GM06990 (cell line): ENCODE data around the gene UFD1.

ENCODE experiments used
- DNase-seq: peaks from one replicate; pipeline ENCODE4 v3.0.0-alpha.2; 2011; ENCODE audit not compliant: insufficient read length; ENCODE audit errors: extremely low read depth
- H3K27me3 ChIP-seq: replicated peaks from 2 replicates; pipeline ENCODE4 v1.6.0; 2011; ENCODE audit warnings: low read length; ENCODE audit not compliant: control insufficient read depth, insufficient read depth
- H3K36me3 ChIP-seq: 2 replicates; pipeline ENCODE4 v1.5.1; 2011; ENCODE audit warnings: low read length; ENCODE audit not compliant: control insufficient read depth, insufficient read depth
- H3K4me3 ChIP-seq: replicated peaks from 2 replicates; pipeline ENCODE4 v1.5.1; 2011; ENCODE audit warnings: low read depth, mild to moderate bottlenecking, control low read depth, low read length
- TF ChIP-seq, protein P1 (sequence below): IDR thresholded peaks from 2 replicates; pipeline ENCODE4 v1.5.1; 2011; ENCODE audit warnings: low read length, control low read depth, mild to moderate bottlenecking, inconsistent platforms; ENCODE audit not compliant: insufficient read depth, poor library complexity, severe bottlenecking

The UFD1 gene

GRCh38 chr22:19463008-19463407, 16.0 kb downstream of the UFD1 start:
- no peak for DNase-seq
- H3K27me3 ChIP-seq, result no peaks in the 10 kb centered on the region
- TF ChIP-seq, protein P1, sequence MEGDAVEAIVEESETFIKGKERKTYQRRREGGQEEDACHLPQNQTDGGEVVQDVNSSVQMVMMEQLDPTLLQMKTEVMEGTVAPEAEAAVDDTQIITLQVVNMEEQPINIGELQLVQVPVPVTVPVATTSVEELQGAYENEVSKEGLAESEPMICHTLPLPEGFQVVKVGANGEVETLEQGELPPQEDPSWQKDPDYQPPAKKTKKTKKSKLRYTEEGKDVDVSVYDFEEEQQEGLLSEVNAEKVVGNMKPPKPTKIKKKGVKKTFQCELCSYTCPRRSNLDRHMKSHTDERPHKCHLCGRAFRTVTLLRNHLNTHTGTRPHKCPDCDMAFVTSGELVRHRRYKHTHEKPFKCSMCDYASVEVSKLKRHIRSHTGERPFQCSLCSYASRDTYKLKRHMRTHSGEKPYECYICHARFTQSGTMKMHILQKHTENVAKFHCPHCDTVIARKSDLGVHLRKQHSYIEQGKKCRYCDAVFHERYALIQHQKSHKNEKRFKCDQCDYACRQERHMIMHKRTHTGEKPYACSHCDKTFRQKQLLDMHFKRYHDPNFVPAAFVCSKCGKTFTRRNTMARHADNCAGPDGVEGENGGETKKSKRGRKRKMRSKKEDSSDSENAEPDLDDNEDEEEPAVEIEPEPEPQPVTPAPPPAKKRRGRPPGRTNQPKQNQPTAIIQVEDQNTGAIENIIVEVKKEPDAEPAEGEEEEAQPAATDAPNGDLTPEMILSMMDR, result no peak
- peaks cover 26% of the 10 kb centered on the region for H3K36me3 ChIP-seq
- H3K4me3 ChIP-seq, result no peak overlapping the region

DNA sequence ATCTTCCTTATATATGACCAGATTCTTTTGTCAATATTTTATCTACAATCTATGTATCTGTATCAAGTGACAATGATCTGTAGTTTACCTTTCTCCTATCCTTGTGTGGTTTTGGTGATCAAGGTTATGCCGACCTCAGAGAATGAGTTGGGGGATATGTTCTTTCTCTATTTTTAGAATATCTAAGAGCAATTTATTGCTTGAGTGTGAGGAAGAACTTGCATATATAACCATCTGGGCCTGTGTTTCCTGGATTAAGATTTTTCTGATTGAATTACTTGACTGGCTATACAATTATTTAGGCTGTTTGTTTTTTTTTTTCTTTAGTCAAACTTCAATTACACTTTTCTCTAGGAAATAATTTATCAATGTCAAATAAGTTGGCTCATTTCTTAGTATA, 17.5 kb downstream of the UFD1 start:
- Histone ChIP-seq H3K27me3 (no peaks in the 10 kb centered on the region), H3K36me3 (peaks cover 18% of the 10 kb centered on the region), H3K4me3 (no peak overlapping the region)
- TF ChIP-seq, protein P1, result no peak
- DNase-seq, result no peak

- Histone ChIP-seq H3K4me3 (no peak overlapping the region), H3K36me3 (peaks cover 23% of the 10 kb centered on the region), H3K27me3 (no peaks in the 10 kb centered on the region)
- no peak for DNase-seq
- TF ChIP-seq, protein P1, result no peak
Observed at GRCh38 chr22:19460036-19460435, 19.0 kb downstream of the UFD1 start.

DNA sequence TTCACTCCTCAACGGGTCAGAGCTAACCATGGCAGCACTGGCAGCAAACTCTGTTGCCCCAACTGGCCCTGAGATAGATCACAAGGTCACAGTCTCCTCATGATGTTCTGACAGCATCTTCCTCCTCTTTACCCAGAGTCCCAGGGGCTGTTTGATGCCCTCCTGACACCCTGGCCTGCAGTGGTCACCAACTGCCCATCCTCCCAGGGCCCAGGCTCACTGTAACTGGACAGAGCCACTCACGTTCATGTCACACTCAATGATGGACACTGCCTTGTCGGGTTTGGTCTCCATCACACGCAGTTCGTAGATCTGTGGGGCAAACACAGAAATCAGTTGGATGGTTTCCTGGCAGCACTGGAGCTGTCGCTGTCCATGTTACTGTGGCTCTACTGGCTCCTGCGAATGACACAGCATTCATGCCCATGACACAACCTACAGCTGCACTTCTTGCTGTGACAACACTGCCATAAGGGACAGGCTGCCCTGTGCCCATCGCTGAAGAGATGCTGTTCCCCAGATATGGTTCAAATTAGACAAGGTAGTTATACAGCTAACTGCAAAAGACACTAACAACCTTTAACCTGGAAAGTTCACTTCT, 21.1 kb downstream of the UFD1 start:
- TF ChIP-seq, protein P1, result no peak
- no peak for DNase-seq
- Histone ChIP-seq H3K4me3 (no peak overlapping the region), H3K36me3 (peaks cover 34% of the 10 kb centered on the region), H3K27me3 (no peaks in the 10 kb centered on the region)

- Histone ChIP-seq H3K4me3 (no peak overlapping the region), H3K36me3 (peaks cover 35% of the 10 kb centered on the region), H3K27me3 (no peaks in the 10 kb centered on the region)
- TF ChIP-seq, protein P1, result no peak
- DNase-seq, result no peak
Observed at GRCh38 chr22:19456541-19456940, 22.5 kb downstream of the UFD1 start.

- TF ChIP-seq, protein P1, result no peak
- no peak overlapping the region for H3K4me3 ChIP-seq
- H3K36me3 ChIP-seq, result peaks cover 35% of the 10 kb centered on the region
- H3K27me3 ChIP-seq, result no peaks in the 10 kb centered on the region
- no peak for DNase-seq
Observed at GRCh38 chr22:19455585-19456370, 23.2 kb downstream of the UFD1 start.
